Measurements from ENCODE around the gene MRGPRE.

The MRGPRE gene

DNA sequence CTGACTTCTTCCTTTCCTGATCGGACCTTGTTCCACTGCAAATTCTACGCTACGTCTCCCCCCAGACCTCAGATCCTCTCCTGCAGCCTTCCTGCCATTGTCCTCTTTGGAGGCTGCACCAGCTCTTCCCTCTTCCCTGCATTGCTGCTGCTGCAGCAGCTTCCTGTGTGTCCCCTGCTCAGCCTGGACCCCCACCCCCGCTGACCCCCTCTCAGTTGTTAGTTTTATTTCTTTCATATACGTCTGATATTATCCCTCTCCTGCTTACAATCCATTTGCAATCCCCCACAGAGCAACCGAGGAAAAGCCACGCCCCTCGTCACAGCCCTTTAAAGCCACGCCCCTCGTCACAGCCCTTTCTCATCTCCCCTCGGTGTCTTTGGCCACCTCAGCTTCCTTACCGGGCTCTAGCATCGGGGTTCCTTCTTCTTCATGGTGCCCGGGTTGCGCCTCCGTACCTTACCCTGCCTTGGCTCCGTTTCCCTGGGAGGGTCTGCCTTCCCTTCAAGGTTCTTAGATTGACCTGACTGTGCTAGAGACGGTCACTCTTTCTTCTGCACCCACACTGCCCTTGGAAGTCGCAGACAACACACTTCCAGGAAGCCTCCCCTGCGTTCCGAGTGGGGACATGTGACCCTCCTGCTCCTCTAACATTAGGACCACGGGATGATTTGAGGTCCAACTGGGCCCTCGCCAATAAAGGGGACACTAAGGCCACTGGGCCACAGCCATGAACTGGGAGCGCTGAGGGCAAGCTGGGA is 18.4 kb downstream of the MRGPRE start:
- no peak for DNase-seq (ENCODE audit: low read depth)

GRCh38 chr11:3208272-3208671 is 23.9 kb downstream of the MRGPRE start:
- DNase-seq (ENCODE audit: low read depth), result no peak

- no peak for DNase-seq (ENCODE audit: low read depth)
These were observed 24.6 kb downstream of the MRGPRE start for GRCh38 chr11:3207526-3208189.

- no peak for DNase-seq (ENCODE audit: low read depth)
These were observed 25.4 kb downstream of the MRGPRE start for GRCh38 chr11:3206922-3207204.

DNA sequence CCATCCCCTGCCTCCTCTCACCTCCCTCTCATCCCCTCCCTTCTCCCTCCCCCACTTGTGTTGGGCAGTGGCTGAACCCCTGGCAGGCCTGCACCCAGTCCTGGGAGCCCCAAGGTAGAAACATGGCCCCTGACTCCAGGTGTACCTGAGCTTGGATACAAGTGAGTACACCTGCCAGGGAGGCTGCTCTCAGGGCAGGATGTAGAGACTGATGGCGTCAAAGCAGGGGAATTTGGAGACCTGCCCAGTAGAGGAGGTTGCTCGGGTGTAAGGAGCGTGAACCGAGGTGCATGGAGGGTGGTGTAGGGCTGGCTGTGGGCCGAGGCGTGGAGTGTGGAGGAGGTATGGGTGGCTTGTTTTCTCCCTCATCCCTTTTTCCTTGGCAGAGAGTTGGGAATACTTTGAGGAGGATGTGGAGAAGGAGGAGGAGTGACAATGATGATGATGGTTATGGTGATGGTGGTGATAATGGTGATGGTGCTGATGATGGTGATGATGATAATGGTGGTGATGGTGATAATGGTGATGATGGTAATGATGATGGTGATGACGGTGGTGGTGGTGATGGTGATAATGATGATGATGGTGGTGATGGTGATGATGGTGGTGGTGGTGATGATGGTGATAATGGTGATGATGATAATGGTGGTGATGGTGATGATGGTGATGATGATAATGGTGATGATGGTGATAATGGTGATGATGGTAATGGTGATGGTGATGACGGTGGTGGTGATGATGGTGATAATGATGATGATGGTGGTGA is 25.9 kb downstream of the MRGPRE start:
- no peak for DNase-seq (ENCODE audit: low read depth)

DNA sequence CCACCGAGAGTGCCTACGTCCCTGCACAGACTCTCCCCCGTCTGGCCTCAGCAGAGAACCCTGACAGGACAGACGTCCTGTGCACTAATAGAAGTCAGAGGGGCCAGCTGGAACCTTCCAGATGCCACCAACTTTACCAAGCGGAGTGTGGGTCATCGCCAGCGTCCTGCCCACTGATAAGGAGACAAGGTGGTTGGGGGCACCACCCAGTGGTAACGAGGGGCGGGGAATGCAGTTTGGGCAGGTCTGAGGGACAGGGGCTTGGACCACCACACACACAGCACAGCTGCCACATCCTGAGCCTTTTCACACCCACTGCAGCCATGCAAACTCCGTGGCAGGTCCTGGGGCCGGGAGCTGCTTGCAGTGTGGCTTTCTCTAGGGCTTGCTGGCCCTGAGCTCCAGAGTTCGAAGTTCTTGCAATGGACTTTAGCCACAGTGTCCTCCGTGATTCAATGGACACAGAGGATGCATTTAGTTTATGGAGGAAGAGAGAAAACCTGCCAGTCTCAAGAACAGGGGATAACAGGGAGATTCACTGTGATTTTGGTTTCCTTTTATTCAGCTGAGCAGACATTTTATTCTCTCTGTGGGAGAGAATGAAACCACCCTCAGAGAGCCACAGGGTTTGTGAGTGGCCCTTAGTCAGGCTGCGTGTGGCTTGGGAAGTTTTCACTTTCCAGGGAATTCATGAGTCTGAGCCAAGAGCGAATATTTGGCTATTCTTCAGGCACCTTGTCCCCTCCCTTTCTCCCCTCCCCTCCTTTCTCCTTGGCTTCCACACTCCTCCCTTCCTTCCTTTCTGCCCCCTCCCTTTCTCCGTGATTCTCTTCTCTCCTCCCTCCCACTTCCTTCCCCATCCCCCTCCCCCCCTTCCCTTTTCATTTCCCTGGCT is 26.7 kb downstream of the MRGPRE start:
- DNase-seq (ENCODE audit: low read depth), result no peak

DNA sequence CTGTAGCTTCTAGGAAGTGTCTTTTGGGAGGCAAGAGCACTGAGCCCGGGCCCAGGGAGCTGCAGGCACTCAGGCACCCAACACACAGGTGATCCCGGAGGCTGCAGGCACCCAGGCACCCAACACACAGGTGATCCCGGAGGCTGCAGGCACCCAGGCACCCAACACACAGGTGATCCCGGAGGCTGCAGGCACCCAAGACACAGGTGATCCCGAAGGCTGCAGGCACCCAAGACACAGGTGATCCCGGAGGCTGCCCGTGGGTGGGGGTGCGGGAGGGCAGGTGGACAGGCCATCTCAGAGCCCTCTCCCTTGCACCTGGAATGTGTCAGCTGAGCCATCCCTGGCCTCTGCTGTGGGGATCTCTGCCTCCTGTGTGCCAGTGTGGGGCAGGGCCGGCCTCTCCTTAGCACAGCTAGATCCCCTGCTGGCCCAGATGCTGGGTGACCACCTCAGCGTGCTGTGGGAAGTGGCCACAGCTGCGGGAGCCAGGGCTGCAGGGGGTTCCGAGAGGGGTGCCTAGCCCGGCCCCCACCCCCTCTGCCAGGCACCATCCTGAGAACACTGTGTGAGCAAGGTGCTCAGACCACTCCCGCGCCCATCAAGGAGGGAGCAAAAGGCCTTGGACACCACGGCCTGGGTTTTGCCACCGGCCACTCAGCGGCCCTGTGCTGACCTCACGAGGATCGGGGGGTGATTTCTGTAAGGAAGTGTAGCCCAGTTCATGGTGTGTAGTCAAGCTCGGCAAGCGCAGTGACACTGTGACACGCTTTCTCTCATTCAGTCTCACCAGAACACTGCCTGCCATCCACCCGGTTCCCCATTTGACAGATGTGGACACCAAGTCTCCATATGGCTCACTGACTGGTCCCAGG is 27.8 kb downstream of the MRGPRE start:
- no peak for DNase-seq (ENCODE audit: low read depth)

- no peak for DNase-seq (ENCODE audit: low read depth)
These were observed 28.8 kb downstream of the MRGPRE start for GRCh38 chr11:3203221-3204043.

DNA sequence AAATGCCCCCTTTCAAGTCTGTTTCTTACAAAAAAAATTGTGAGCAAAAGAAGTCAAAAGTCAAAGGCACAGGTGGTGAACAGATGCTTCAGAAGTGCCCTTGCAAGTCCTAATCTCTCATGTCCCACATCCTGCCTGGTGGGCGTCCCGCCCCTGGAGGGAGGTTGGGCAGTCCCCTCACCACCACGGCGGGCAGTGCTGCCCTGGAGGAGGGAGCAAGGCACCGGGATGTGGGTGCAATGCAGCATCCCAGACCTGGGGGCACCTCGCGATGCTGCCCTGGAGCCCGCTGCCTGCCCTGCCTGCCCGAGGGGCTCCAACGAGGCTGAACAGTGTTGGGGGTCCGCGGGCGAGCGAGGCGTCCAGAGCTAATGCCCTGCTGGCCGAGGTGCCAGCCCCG is 29.5 kb downstream of the MRGPRE start:
- DNase-seq (ENCODE audit: low read depth), result no peak

GRCh38 chr11:3202305-3202704 is 29.9 kb downstream of the MRGPRE start:
- DNase-seq (ENCODE audit: low read depth), result no peak

- no peak for DNase-seq (ENCODE audit: low read depth)
These were observed 30.5 kb downstream of the MRGPRE start for GRCh38 chr11:3201677-3202181.

DNA sequence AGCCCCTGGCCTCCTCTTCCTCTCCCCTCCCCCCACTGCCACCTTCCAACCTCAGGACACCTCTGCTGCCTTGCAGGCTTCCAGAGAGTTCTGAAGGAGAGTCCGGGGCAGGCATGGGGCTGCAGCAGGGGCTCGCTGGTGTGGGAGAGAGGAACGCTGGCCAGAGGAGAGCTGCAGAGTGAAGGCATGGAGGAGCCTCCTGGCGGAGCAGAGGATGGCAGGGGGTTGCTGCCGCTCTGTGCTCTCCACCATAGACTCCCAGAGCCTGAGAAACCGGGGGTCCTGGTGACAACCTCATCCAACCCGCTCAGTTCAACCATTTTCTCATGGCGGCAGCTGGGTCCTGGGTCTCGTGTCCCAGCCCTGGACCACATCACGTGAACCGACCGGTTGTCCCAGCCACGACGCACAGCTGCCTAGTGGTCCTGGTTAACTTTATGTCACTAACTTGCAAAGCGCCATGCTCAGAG is 31.1 kb downstream of the MRGPRE start:
- no peak for DNase-seq (ENCODE audit: low read depth)

- no peak for DNase-seq (ENCODE audit: low read depth)
These were observed 31.7 kb downstream of the MRGPRE start for GRCh38 chr11:3200388-3201111.

GRCh38 chr11:3199537-3200295 is 32.5 kb downstream of the MRGPRE start:
- no peak for DNase-seq (ENCODE audit: low read depth)

GRCh38 chr11:3198815-3199214 is 33.4 kb downstream of the MRGPRE start:
- DNase-seq (ENCODE audit: low read depth), result no peak

DNA sequence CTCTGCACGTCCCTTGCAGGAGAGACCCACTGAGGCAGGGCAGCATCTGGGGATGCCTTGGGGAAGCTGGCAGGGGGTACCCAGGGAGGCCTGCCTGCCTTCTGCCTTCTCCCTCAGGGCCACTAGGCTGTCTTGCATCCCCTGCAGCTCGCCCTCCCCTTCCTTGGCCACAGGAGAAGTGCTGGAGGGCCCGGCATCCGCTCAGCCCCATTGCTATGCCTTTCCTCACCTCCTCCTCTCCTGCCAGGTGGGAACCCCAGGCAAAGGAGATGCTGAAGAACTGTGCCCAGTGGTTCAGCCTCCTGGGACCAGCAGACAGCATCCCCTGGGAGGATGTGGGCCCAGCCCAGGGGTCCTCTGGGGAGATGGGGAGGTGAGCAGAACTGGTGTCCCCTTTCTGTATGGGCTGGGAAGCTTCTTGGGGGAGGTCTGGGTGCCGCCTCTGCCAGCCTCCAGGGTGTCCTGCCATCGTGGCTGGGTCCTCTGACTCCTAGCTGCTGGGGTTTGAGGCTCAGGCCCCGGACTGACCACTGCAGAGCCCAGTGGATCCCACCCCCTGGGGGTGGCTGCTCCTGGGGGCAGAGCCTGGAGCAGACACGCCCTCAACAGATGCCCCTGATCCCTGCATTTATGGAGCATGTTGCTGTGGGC is 34.2 kb downstream of the MRGPRE start:
- no peak for DNase-seq (ENCODE audit: low read depth)

- no peak for DNase-seq (ENCODE audit: low read depth)
These were observed 35.0 kb downstream of the MRGPRE start for GRCh38 chr11:3197044-3197695.

All from stimulated activated CD8-positive, alpha-beta memory T cell treated with anti-CD3 and anti-CD28 coated beads, Interleukin-15, amount 100 ng/mL, for 1 hour (primary cell).